ENCODE measurements around the gene KRTAP10-1.

KRTAP10-1 gene

DNA sequence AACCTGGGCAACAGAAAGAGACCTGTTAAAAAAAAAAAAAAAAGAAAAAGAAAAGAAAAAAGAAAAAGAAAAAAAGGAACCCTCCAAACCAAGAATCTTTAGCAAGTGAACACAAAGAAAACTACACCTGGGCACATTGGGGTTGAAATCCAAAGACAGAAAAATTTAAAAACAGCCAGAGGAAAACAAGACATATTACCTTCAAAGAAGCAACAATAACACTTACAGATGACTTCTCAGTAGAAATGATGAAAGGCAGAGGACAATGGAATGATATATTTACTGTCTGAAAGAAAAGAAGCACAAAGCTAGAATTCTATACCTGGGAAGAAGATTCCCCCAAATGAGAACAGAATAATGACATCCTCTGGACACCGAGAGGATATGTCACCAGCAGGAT is 2.7 kb upstream of the KRTAP10-1 start:
- WGBS (ENCODE audit: extremely low coverage, insufficient coverage, low lambda C conversion rate), result no CpG with 5 or more reads among the region's 1 CpG
- H3K79me2 ChIP-seq (ENCODE audit: control insufficient read depth, insufficient read depth, low read length), result no peaks in the 10 kb centered on the region
- H4K8ac ChIP-seq (ENCODE audit: low read depth, low read length), result no peak overlapping the region
- H3K4ac ChIP-seq (ENCODE audit: low read depth, low read length), result no peak overlapping the region
- no peak overlapping the region for H3K23ac ChIP-seq (ENCODE audit: low read length)
- no peak overlapping the region for H2BK5ac ChIP-seq (ENCODE audit: low read length)
- H2AK5ac ChIP-seq (ENCODE audit: low read length), result no peak overlapping the region
- H3K4me2 ChIP-seq (ENCODE audit: low read length), result no peak overlapping the region
- H3K27ac ChIP-seq (ENCODE audit: low read depth, low read length), result no peak overlapping the region
- H2BK120ac ChIP-seq (ENCODE audit: low read depth, low read length), result no peak overlapping the region
- no peak overlapping the region for H2BK15ac ChIP-seq (replicated peaks; ENCODE audit: low read depth)
- no peaks in the 10 kb centered on the region for H3K27me3 ChIP-seq (ENCODE audit: insufficient read depth, low read length, poor library complexity)
- no peak overlapping the region for H3K9ac ChIP-seq (ENCODE audit: low read length)
- H3K4me1 ChIP-seq (ENCODE audit: control insufficient read depth, low read depth, low read length), result no peaks in the 10 kb centered on the region
- H3K4me3 ChIP-seq (ENCODE audit: low read length), result no peak overlapping the region
- no peak overlapping the region for H3K18ac ChIP-seq (ENCODE audit: low read length)
- H3K56ac ChIP-seq (ENCODE audit: low read length), result no peak overlapping the region
- no peaks in the 10 kb centered on the region for H3K36me3 ChIP-seq (ENCODE audit: control insufficient read depth, insufficient read depth, low read length)
- H3K79me1 ChIP-seq (ENCODE audit: low read length), result no peaks in the 10 kb centered on the region
- DNase-seq, result no peak
- H4K5ac ChIP-seq (ENCODE audit: low read length), result no peak overlapping the region

GRCh38 chr21:44540741-44541288 is 820 bp upstream of the KRTAP10-1 start:
- Histone ChIP-seq H4K8ac (ENCODE audit: low read depth, low read length) (no peak overlapping the region), H2BK120ac (ENCODE audit: low read depth, low read length) (no peak overlapping the region), H3K4me1 (ENCODE audit: control insufficient read depth, low read depth, low read length) (no peaks in the 10 kb centered on the region), H3K4me2 (ENCODE audit: low read length) (no peak overlapping the region), H3K4ac (ENCODE audit: low read depth, low read length) (no peak overlapping the region), H4K5ac (ENCODE audit: low read length) (no peak overlapping the region), H3K79me1 (ENCODE audit: low read length) (no peaks in the 10 kb centered on the region), H2AK5ac (ENCODE audit: low read length) (no peak overlapping the region), H3K23ac (ENCODE audit: low read length) (no peak overlapping the region), H3K27me3 (ENCODE audit: insufficient read depth, low read length, poor library complexity) (no peaks in the 10 kb centered on the region), H3K9ac (ENCODE audit: low read length) (no peak overlapping the region), H3K18ac (ENCODE audit: low read length) (no peak overlapping the region), H3K56ac (ENCODE audit: low read length) (no peak overlapping the region), H3K4me3 (ENCODE audit: low read length) (no peak overlapping the region), H2BK5ac (ENCODE audit: low read length) (no peak overlapping the region), H3K27ac (ENCODE audit: low read depth, low read length) (no peak overlapping the region), H2BK15ac (replicated peaks; ENCODE audit: low read depth) (no peak overlapping the region), H3K79me2 (ENCODE audit: control insufficient read depth, insufficient read depth, low read length) (no peaks in the 10 kb centered on the region), H3K36me3 (ENCODE audit: control insufficient read depth, insufficient read depth, low read length) (no peaks in the 10 kb centered on the region)
- WGBS (ENCODE audit: extremely low coverage, insufficient coverage, low lambda C conversion rate), result no CpG with 5 or more reads among the region's 11 CpGs
- DNase-seq, result no peak

DNA sequence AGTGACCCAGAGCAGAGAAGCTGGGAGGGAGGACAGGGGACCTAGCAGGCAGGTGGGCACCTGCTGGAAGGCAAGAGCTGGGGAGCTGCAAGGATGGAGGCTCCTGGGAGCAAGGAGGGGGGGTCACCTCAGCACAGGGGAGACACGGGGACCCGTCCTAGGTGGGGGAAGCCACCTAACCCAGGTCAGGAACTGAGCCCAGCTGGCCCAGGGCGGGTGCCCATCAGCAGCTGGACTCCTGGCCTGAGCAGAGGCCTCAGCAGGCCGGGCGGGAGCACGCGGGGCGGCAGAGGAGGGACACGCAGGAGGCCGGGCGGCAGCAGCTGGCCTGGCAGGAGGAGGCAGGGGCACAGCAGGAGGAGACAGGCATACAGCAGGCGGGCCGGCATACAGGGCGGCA is 949 bp downstream of the KRTAP10-1 start:
- Histone ChIP-seq H3K79me2 (ENCODE audit: control insufficient read depth, insufficient read depth, low read length) (no peaks in the 10 kb centered on the region), H3K36me3 (ENCODE audit: control insufficient read depth, insufficient read depth, low read length) (no peaks in the 10 kb centered on the region), H2BK15ac (replicated peaks; ENCODE audit: low read depth) (no peak overlapping the region), H3K4ac (ENCODE audit: low read depth, low read length) (no peak overlapping the region), H2BK5ac (ENCODE audit: low read length) (no peak overlapping the region), H3K27me3 (ENCODE audit: insufficient read depth, low read length, poor library complexity) (no peaks in the 10 kb centered on the region), H3K9ac (ENCODE audit: low read length) (no peak overlapping the region), H2AK5ac (ENCODE audit: low read length) (no peak overlapping the region), H3K18ac (ENCODE audit: low read length) (no peak overlapping the region), H3K27ac (ENCODE audit: low read depth, low read length) (no peak overlapping the region), H2BK120ac (ENCODE audit: low read depth, low read length) (no peak overlapping the region), H3K79me1 (ENCODE audit: low read length) (no peaks in the 10 kb centered on the region), H4K8ac (ENCODE audit: low read depth, low read length) (no peak overlapping the region), H3K4me1 (ENCODE audit: control insufficient read depth, low read depth, low read length) (no peaks in the 10 kb centered on the region), H3K4me3 (ENCODE audit: low read length) (no peak overlapping the region), H4K5ac (ENCODE audit: low read length) (no peak overlapping the region), H3K4me2 (ENCODE audit: low read length) (no peak overlapping the region), H3K23ac (ENCODE audit: low read length) (no peak overlapping the region), H3K56ac (ENCODE audit: low read length) (no peak overlapping the region)
- no CpG with 5 or more reads among the region's 14 CpGs for WGBS (ENCODE audit: extremely low coverage, insufficient coverage, low lambda C conversion rate)
- DNase-seq, result no peak

DNA sequence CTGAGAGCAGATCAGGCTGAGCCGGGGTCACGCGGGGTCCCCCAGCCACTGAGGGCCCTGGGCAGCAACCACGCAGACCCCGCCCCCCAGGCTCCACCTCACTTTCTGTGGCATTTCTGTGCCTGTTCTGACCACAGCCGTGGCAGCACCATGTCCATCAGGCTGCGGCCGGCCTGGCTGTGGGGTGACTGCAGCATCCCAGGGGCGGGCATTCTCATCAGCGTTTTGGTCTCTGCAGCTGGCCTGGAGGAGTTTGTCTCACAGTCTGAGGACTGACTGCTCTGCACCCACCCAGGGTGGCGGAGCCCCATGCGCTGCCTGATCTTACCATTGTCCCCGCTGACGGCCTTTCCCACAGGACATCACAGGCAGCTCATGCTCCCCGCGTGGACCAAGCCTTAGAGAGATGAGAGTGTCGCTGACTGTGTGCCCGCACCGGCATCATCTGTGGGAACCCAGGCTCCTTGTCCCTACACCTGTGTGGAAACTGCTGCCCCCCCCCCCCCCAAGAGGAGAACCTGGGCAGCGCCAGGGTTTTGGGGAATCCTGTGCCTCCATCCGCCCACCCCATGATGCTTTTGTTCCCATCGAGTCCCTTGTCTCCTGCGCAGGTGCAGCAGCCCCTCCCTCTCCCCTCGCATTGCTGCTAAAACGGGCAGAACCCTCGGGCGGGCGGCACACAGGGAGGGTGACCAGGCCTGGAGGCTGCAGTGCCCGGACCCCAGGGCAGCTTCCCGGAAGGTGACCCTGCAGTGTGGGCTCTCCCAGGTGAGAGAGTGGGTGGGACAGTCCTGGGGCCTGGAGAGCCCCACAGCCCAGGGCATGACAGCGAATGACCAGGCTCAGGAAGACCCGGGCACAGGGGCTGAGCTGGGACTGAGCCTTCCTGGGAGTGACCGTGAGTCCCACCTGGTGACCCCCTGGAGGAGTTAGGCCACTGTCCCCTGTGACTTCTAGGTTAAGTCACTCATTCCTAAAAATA is 1.8 kb downstream of the KRTAP10-1 start:
- no peak overlapping the region for H3K23ac ChIP-seq (ENCODE audit: low read length)
- H2BK15ac ChIP-seq (replicated peaks; ENCODE audit: low read depth), result no peak overlapping the region
- no peaks in the 10 kb centered on the region for H3K27me3 ChIP-seq (ENCODE audit: insufficient read depth, low read length, poor library complexity)
- H2AK5ac ChIP-seq (ENCODE audit: low read length), result no peak overlapping the region
- no peaks in the 10 kb centered on the region for H3K4me1 ChIP-seq (ENCODE audit: control insufficient read depth, low read depth, low read length)
- no peaks in the 10 kb centered on the region for H3K79me1 ChIP-seq (ENCODE audit: low read length)
- no peak overlapping the region for H3K27ac ChIP-seq (ENCODE audit: low read depth, low read length)
- no peak overlapping the region for H3K18ac ChIP-seq (ENCODE audit: low read length)
- H3K4me2 ChIP-seq (ENCODE audit: low read length), result no peak overlapping the region
- no peak overlapping the region for H3K4me3 ChIP-seq (ENCODE audit: low read length)
- H3K9ac ChIP-seq (ENCODE audit: low read length), result no peak overlapping the region
- no peak overlapping the region for H4K8ac ChIP-seq (ENCODE audit: low read depth, low read length)
- H4K5ac ChIP-seq (ENCODE audit: low read length), result no peak overlapping the region
- H2BK120ac ChIP-seq (ENCODE audit: low read depth, low read length), result no peak overlapping the region
- H3K56ac ChIP-seq (ENCODE audit: low read length), result no peak overlapping the region
- no peaks in the 10 kb centered on the region for H3K36me3 ChIP-seq (ENCODE audit: control insufficient read depth, insufficient read depth, low read length)
- H2BK5ac ChIP-seq (ENCODE audit: low read length), result no peak overlapping the region
- no peak for DNase-seq
- no peak overlapping the region for H3K4ac ChIP-seq (ENCODE audit: low read depth, low read length)
- no CpG with 5 or more reads among the region's 33 CpGs for WGBS (ENCODE audit: extremely low coverage, insufficient coverage, low lambda C conversion rate)
- no peaks in the 10 kb centered on the region for H3K79me2 ChIP-seq (ENCODE audit: control insufficient read depth, insufficient read depth, low read length)

GRCh38 chr21:44535963-44536362 is 4.0 kb downstream of the KRTAP10-1 start:
- no peak for DNase-seq
- no peak overlapping the region for H4K5ac ChIP-seq (ENCODE audit: low read length)
- H3K79me2 ChIP-seq (ENCODE audit: control insufficient read depth, insufficient read depth, low read length), result no peaks in the 10 kb centered on the region
- no peaks in the 10 kb centered on the region for H3K36me3 ChIP-seq (ENCODE audit: control insufficient read depth, insufficient read depth, low read length)
- H3K27me3 ChIP-seq (ENCODE audit: insufficient read depth, low read length, poor library complexity), result no peaks in the 10 kb centered on the region
- WGBS (ENCODE audit: extremely low coverage, insufficient coverage, low lambda C conversion rate), result no CpG with 5 or more reads among the region's 7 CpGs
- H3K4me1 ChIP-seq (ENCODE audit: control insufficient read depth, low read depth, low read length), result no peaks in the 10 kb centered on the region
- H2BK15ac ChIP-seq (replicated peaks; ENCODE audit: low read depth), result no peak overlapping the region
- H3K27ac ChIP-seq (ENCODE audit: low read depth, low read length), result no peak overlapping the region
- no peak overlapping the region for H2BK120ac ChIP-seq (ENCODE audit: low read depth, low read length)
- H3K79me1 ChIP-seq (ENCODE audit: low read length), result no peaks in the 10 kb centered on the region
- H3K18ac ChIP-seq (ENCODE audit: low read length), result no peak overlapping the region
- H2BK5ac ChIP-seq (ENCODE audit: low read length), result no peak overlapping the region
- no peak overlapping the region for H3K56ac ChIP-seq (ENCODE audit: low read length)
- H3K23ac ChIP-seq (ENCODE audit: low read length), result no peak overlapping the region
- no peak overlapping the region for H3K4me3 ChIP-seq (ENCODE audit: low read length)
- H3K4me2 ChIP-seq (ENCODE audit: low read length), result no peak overlapping the region
- no peak overlapping the region for H4K8ac ChIP-seq (ENCODE audit: low read depth, low read length)
- H3K9ac ChIP-seq (ENCODE audit: low read length), result no peak overlapping the region
- H3K4ac ChIP-seq (ENCODE audit: low read depth, low read length), result no peak overlapping the region
- H2AK5ac ChIP-seq (ENCODE audit: low read length), result no peak overlapping the region

Data from mesendoderm (in vitro differentiated cells).